ENCODE results near the gene ZBTB7C.

The ZBTB7C gene

GRCh38 chr18:48360376-48361021 lies 48.7 kb downstream of the ZBTB7C start:
- Histone ChIP-seq H3K9me3 (ENCODE audit: control insufficient read depth in 1 of 2, low read length in 2 of 2) (peaks cover 0 to 4% of the 10 kb centered on the region in 2 donors), H3K4me1 (ENCODE audit: control insufficient read depth in 1 of 2, insufficient read depth in 2 of 2, low read length in 2 of 2) (no peaks in the 10 kb centered on the region), H3K36me3 (ENCODE audit: control insufficient read depth in 1 of 2, insufficient read depth in 2 of 2, low read length in 2 of 2) (no peaks in the 10 kb centered on the region), H3K4me3 (ENCODE audit: low read depth in 1 of 2, low read length in 2 of 2) (no peak overlapping the region), H3K27ac (ENCODE audit: low read length) (no peak overlapping the region), H3K27me3 (ENCODE audit: low read depth, low read length) (no peaks in the 10 kb centered on the region)

- Histone ChIP-seq H3K4me1 (ENCODE audit: control insufficient read depth in 1 of 2, insufficient read depth in 2 of 2, low read length in 2 of 2) (no peaks in the 10 kb centered on the region), H3K36me3 (ENCODE audit: control insufficient read depth in 1 of 2, insufficient read depth in 2 of 2, low read length in 2 of 2) (no peaks in the 10 kb centered on the region), H3K27me3 (ENCODE audit: low read depth, low read length) (no peaks in the 10 kb centered on the region), H3K9me3 (ENCODE audit: control insufficient read depth in 1 of 2, low read length in 2 of 2) (no peaks in the 10 kb centered on the region), H3K27ac (ENCODE audit: low read length) (no peak overlapping the region), H3K4me3 (ENCODE audit: low read depth in 1 of 2, low read length in 2 of 2) (no peak overlapping the region)
Observed at GRCh38 chr18:48359626-48360025, 49.6 kb downstream of the ZBTB7C start.

- Histone ChIP-seq H3K36me3 (ENCODE audit: control insufficient read depth in 1 of 2, insufficient read depth in 2 of 2, low read length in 2 of 2) (no peaks in the 10 kb centered on the region), H3K4me1 (ENCODE audit: control insufficient read depth in 1 of 2, insufficient read depth in 2 of 2, low read length in 2 of 2) (no peaks in the 10 kb centered on the region), H3K4me3 (ENCODE audit: low read depth in 1 of 2, low read length in 2 of 2) (no peak overlapping the region), H3K9me3 (ENCODE audit: control insufficient read depth in 1 of 2, low read length in 2 of 2) (no peaks in the 10 kb centered on the region), H3K27me3 (ENCODE audit: low read depth, low read length) (no peaks in the 10 kb centered on the region), H3K27ac (ENCODE audit: low read length) (no peak overlapping the region)
Observed at GRCh38 chr18:48358868-48359267, 50.3 kb downstream of the ZBTB7C start.

- no peak overlapping the region for H3K4me3 ChIP-seq (ENCODE audit: low read depth in 1 of 2, low read length in 2 of 2)
- no peaks in the 10 kb centered on the region for H3K4me1 ChIP-seq (ENCODE audit: control insufficient read depth in 1 of 2, insufficient read depth in 2 of 2, low read length in 2 of 2)
- H3K27me3 ChIP-seq (ENCODE audit: low read depth, low read length), result no peaks in the 10 kb centered on the region
- no peaks in the 10 kb centered on the region for H3K36me3 ChIP-seq (ENCODE audit: control insufficient read depth in 1 of 2, insufficient read depth in 2 of 2, low read length in 2 of 2)
- H3K27ac ChIP-seq (ENCODE audit: low read length), result no peak overlapping the region
- no peaks in the 10 kb centered on the region for H3K9me3 ChIP-seq (ENCODE audit: control insufficient read depth in 1 of 2, low read length in 2 of 2)
Observed at GRCh38 chr18:48356909-48357631, 52.1 kb downstream of the ZBTB7C start.

GRCh38 chr18:48356151-48356745 lies 52.9 kb downstream of the ZBTB7C start:
- Histone ChIP-seq H3K4me1 (ENCODE audit: control insufficient read depth in 1 of 2, insufficient read depth in 2 of 2, low read length in 2 of 2) (no peaks in the 10 kb centered on the region), H3K27me3 (ENCODE audit: low read depth, low read length) (no peaks in the 10 kb centered on the region), H3K27ac (ENCODE audit: low read length) (no peak overlapping the region), H3K4me3 (ENCODE audit: low read depth in 1 of 2, low read length in 2 of 2) (no peak overlapping the region), H3K9me3 (ENCODE audit: control insufficient read depth in 1 of 2, low read length in 2 of 2) (no peaks in the 10 kb centered on the region), H3K36me3 (ENCODE audit: control insufficient read depth in 1 of 2, insufficient read depth in 2 of 2, low read length in 2 of 2) (no peaks in the 10 kb centered on the region)

DNA sequence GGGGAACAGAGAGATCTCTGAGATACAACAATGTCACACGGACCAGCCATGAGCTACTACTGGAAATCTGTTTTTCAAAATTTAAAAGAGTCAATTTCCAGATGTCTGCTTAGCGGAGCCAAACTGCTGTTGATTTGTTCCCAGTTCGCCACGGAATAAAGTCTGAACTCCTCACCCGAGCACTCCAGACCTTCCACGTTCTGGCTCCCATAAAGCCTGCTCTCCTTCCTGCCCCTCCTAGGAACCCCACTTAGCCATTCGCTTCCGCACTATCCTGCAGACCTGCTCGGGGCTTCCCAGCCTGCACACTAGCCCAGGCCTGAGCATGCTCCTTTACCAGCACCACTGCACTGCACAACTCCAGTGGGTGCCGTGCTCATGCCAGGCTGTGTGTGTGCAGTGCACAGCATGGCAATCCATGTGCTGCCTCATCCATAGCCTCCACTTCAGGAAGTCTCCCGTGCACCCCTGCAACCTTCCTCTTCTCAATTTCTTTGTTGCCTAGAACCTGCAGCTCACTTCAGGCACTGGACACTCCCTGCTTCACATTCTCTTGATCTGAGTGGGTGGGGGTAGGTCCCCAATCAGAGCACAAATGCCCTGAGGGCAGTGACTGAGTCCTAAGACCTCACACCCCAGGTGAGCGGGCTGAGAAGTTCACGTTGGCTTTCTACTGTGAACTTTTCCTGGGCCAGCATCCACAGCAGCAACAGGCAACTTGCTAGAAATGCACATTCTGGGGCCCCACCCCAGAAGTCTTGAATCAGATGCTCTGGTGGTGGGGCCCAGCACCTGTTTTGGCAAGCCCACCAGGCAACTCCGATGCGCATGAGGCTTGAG lies 53.7 kb downstream of the ZBTB7C start:
- Histone ChIP-seq H3K27me3 (ENCODE audit: low read depth, low read length) (no peaks in the 10 kb centered on the region), H3K36me3 (ENCODE audit: control insufficient read depth in 1 of 2, insufficient read depth in 2 of 2, low read length in 2 of 2) (no peaks in the 10 kb centered on the region), H3K4me3 (ENCODE audit: low read depth in 1 of 2, low read length in 2 of 2) (no peak overlapping the region), H3K9me3 (ENCODE audit: control insufficient read depth in 1 of 2, low read length in 2 of 2) (no peaks in the 10 kb centered on the region), H3K4me1 (ENCODE audit: control insufficient read depth in 1 of 2, insufficient read depth in 2 of 2, low read length in 2 of 2) (no peaks in the 10 kb centered on the region), H3K27ac (ENCODE audit: low read length) (no peak overlapping the region)

- no peaks in the 10 kb centered on the region for H3K4me1 ChIP-seq (ENCODE audit: control insufficient read depth in 1 of 2, insufficient read depth in 2 of 2, low read length in 2 of 2)
- H3K27ac ChIP-seq (ENCODE audit: low read length), result no peak overlapping the region
Observed at GRCh38 chr18:48354746-48355260, 54.4 kb downstream of the ZBTB7C start.

GRCh38 chr18:48352051-48352755 lies 57.0 kb downstream of the ZBTB7C start:
- Histone ChIP-seq H3K4me1 (ENCODE audit: control insufficient read depth in 1 of 2, insufficient read depth in 2 of 2, low read length in 2 of 2) (no peaks in the 10 kb centered on the region), H3K4me3 (ENCODE audit: low read depth in 1 of 2, low read length in 2 of 2) (no peak overlapping the region), H3K9me3 (ENCODE audit: control insufficient read depth in 1 of 2, low read length in 2 of 2) (no peaks in the 10 kb centered on the region), H3K36me3 (ENCODE audit: control insufficient read depth in 1 of 2, insufficient read depth in 2 of 2, low read length in 2 of 2) (no peaks in the 10 kb centered on the region), H3K27me3 (ENCODE audit: low read depth, low read length) (no peaks in the 10 kb centered on the region), H3K27ac (ENCODE audit: low read length) (no peak overlapping the region)

More at GRCh38 chr18:48354746-48355260, 54.4 kb downstream of the ZBTB7C start:
- no peak overlapping the region for H3K4me3 ChIP-seq (ENCODE audit: low read depth in 1 of 2, low read length in 2 of 2)
- H3K9me3 ChIP-seq (ENCODE audit: control insufficient read depth in 1 of 2, low read length in 2 of 2), result no peaks in the 10 kb centered on the region
- H3K36me3 ChIP-seq (ENCODE audit: control insufficient read depth in 1 of 2, insufficient read depth in 2 of 2, low read length in 2 of 2), result no peaks in the 10 kb centered on the region
- no peaks in the 10 kb centered on the region for H3K27me3 ChIP-seq (ENCODE audit: low read depth, low read length)

DNA sequence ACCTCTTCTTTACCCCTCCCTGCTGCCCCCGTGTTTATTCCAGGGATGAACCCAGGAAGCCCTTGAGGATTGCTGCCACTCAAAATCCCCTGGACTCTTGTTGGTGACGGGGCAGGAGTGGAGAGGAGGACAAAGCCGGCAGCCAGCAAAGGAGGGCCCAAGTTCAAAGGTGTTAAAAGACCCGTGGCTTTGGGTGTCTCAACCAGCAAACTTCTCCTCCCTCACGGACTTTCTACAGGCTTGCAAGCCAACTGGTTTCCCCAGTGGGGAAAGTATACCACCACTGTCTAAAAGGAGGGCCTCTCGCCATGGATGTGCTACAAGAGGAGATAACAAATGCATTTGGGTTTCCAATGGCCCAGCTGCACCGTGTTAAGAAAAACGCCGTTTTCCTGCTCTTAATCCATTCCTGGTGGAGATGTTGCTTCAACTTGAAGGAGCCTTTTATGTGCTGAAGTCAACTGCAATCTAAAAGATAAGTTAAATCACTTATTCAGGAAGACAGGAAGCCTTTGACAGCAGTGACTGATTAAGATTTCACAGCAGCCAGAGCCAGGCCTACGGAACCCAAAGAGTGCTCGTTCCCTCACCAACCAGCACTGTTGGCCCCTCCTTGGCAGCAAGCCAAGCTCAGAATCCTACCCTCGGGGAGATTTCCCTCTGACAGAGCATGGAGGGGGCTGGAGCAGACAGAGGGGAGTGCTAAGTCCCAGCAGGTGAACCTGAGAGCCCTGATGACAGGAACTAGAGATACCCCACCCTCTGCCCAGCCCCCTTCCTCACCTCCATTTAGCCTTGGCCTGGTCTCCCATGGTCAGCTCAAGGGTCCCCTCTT lies 57.8 kb downstream of the ZBTB7C start:
- H3K4me3 ChIP-seq (ENCODE audit: low read depth in 1 of 2, low read length in 2 of 2), result no peak overlapping the region
- H3K27me3 ChIP-seq (ENCODE audit: low read depth, low read length), result no peaks in the 10 kb centered on the region
- H3K27ac ChIP-seq (ENCODE audit: low read length), result no peak overlapping the region
- H3K36me3 ChIP-seq (ENCODE audit: control insufficient read depth in 1 of 2, insufficient read depth in 2 of 2, low read length in 2 of 2), result no peaks in the 10 kb centered on the region
- no peaks in the 10 kb centered on the region for H3K9me3 ChIP-seq (ENCODE audit: control insufficient read depth in 1 of 2, low read length in 2 of 2)
- no peaks in the 10 kb centered on the region for H3K4me1 ChIP-seq (ENCODE audit: control insufficient read depth in 1 of 2, insufficient read depth in 2 of 2, low read length in 2 of 2)

- Histone ChIP-seq H3K27ac (ENCODE audit: low read length) (no peak overlapping the region), H3K9me3 (ENCODE audit: control insufficient read depth in 1 of 2, low read length in 2 of 2) (no peaks in the 10 kb centered on the region), H3K36me3 (ENCODE audit: control insufficient read depth in 1 of 2, insufficient read depth in 2 of 2, low read length in 2 of 2) (no peaks in the 10 kb centered on the region), H3K27me3 (ENCODE audit: low read depth, low read length) (no peaks in the 10 kb centered on the region), H3K4me3 (ENCODE audit: low read depth in 1 of 2, low read length in 2 of 2) (no peak overlapping the region), H3K4me1 (ENCODE audit: control insufficient read depth in 1 of 2, insufficient read depth in 2 of 2, low read length in 2 of 2) (no peaks in the 10 kb centered on the region)
Observed at GRCh38 chr18:48348739-48349138, 60.4 kb downstream of the ZBTB7C start.
